ENCODE measurements around the gene SPATA7.

The SPATA7 gene

GRCh38 chr14:88388741-88389282 is 3.4 kb downstream of the SPATA7 start:
- in situ Hi-C loops (cut with HindIII; ENCODE audit: low pct_ligation_motif_present, low pct_unique_long_range_greater_than_20kb, low sequenced_read_pairs): no loop called here
- DNase-seq: no peak

GRCh38 chr14:88392609-88393008 is 7.2 kb downstream of the SPATA7 start:
- no peak for DNase-seq
- in situ Hi-C loops (cut with HindIII; ENCODE audit: low pct_ligation_motif_present, low pct_unique_long_range_greater_than_20kb, low sequenced_read_pairs): no loop called here

- DNase-seq: no peak
- in situ Hi-C loops (cut with HindIII; ENCODE audit: low pct_ligation_motif_present, low pct_unique_long_range_greater_than_20kb, low sequenced_read_pairs): no loop called here
Observed at GRCh38 chr14:88411039-88411438, 25.6 kb downstream of the SPATA7 start.

- DNase-seq: no peak
- in situ Hi-C loops (cut with HindIII; ENCODE audit: low pct_ligation_motif_present, low pct_unique_long_range_greater_than_20kb, low sequenced_read_pairs): no loop called here
Observed at GRCh38 chr14:88417594-88417993, 32.1 kb downstream of the SPATA7 start.

- in situ Hi-C loops (cut with HindIII; ENCODE audit: low pct_ligation_motif_present, low pct_unique_long_range_greater_than_20kb, low sequenced_read_pairs): no loop called here
- no peak for DNase-seq
Observed at GRCh38 chr14:88420187-88420586, 34.7 kb downstream of the SPATA7 start.

- in situ Hi-C loops (cut with HindIII; ENCODE audit: low pct_ligation_motif_present, low pct_unique_long_range_greater_than_20kb, low sequenced_read_pairs): no loop called here
- DNase-seq: no peak
Observed at GRCh38 chr14:88421286-88421685, 35.8 kb downstream of the SPATA7 start.

- in situ Hi-C loops (cut with HindIII; ENCODE audit: low pct_ligation_motif_present, low pct_unique_long_range_greater_than_20kb, low sequenced_read_pairs): no loop called here
- no peak for DNase-seq
Observed at GRCh38 chr14:88422047-88422446, 36.6 kb downstream of the SPATA7 start.

GRCh38 chr14:88422919-88423650 is 37.6 kb downstream of the SPATA7 start:
- in situ Hi-C loops (cut with HindIII; ENCODE audit: low pct_ligation_motif_present, low pct_unique_long_range_greater_than_20kb, low sequenced_read_pairs): no loop called here
- peak; percentile 7 for DNase-seq

- in situ Hi-C loops (cut with HindIII; ENCODE audit: low pct_ligation_motif_present, low pct_unique_long_range_greater_than_20kb, low sequenced_read_pairs): no loop called here
- DNase-seq: no peak
Observed at GRCh38 chr14:88424573-88424972, 39.1 kb downstream of the SPATA7 start.

- in situ Hi-C loops (cut with HindIII; ENCODE audit: low pct_ligation_motif_present, low pct_unique_long_range_greater_than_20kb, low sequenced_read_pairs): no loop called here
Observed at GRCh38 chr14:88426271-88426670, 40.8 kb downstream of the SPATA7 start.

GRCh38 chr14:88430976-88431375 is 45.5 kb downstream of the SPATA7 start:
- no peak for DNase-seq

More at GRCh38 chr14:88426271-88426670, 40.8 kb downstream of the SPATA7 start:
- DNase-seq: no peak

GRCh38 chr14:88437658-88438057 is 52.2 kb downstream of the SPATA7 start:
- no peak for DNase-seq
- in situ Hi-C loops (cut with HindIII; ENCODE audit: low pct_ligation_motif_present, low pct_unique_long_range_greater_than_20kb, low sequenced_read_pairs): no loop called here

More at GRCh38 chr14:88430976-88431375, 45.5 kb downstream of the SPATA7 start:
- in situ Hi-C loops (cut with HindIII; ENCODE audit: low pct_ligation_motif_present, low pct_unique_long_range_greater_than_20kb, low sequenced_read_pairs): no loop called here

- in situ Hi-C loops (cut with HindIII; ENCODE audit: low pct_ligation_motif_present, low pct_unique_long_range_greater_than_20kb, low sequenced_read_pairs): no loop called here
- DNase-seq: no peak
Observed at GRCh38 chr14:88439088-88439487, 53.6 kb downstream of the SPATA7 start.

GRCh38 chr14:88452231-88452630 is 66.8 kb downstream of the SPATA7 start:
- DNase-seq: no peak
- in situ Hi-C loops (cut with HindIII; ENCODE audit: low pct_ligation_motif_present, low pct_unique_long_range_greater_than_20kb, low sequenced_read_pairs): no loop called here

GRCh38 chr14:88454886-88455285 is 69.4 kb downstream of the SPATA7 start:
- DNase-seq: no peak
- in situ Hi-C loops (cut with HindIII; ENCODE audit: low pct_ligation_motif_present, low pct_unique_long_range_greater_than_20kb, low sequenced_read_pairs): no loop called here

GRCh38 chr14:88463318-88463717 is 77.9 kb downstream of the SPATA7 start:
- DNase-seq: peak; percentile 39
- in situ Hi-C loops (cut with HindIII; ENCODE audit: low pct_ligation_motif_present, low pct_unique_long_range_greater_than_20kb, low sequenced_read_pairs): no loop called here

GRCh38 chr14:88468406-88468805 is 82.9 kb downstream of the SPATA7 start:
- no peak for DNase-seq
- in situ Hi-C loops (cut with HindIII; ENCODE audit: low pct_ligation_motif_present, low pct_unique_long_range_greater_than_20kb, low sequenced_read_pairs): no loop called here

GRCh38 chr14:88470542-88471440 is 85.3 kb downstream of the SPATA7 start:
- no peak for DNase-seq
- in situ Hi-C loops (cut with HindIII; ENCODE audit: low pct_ligation_motif_present, low pct_unique_long_range_greater_than_20kb, low sequenced_read_pairs): no loop called here

GRCh38 chr14:88473791-88474190 is 88.3 kb downstream of the SPATA7 start:
- in situ Hi-C loops (cut with HindIII; ENCODE audit: low pct_ligation_motif_present, low pct_unique_long_range_greater_than_20kb, low sequenced_read_pairs): no loop called here
- no peak for DNase-seq

All from ACHN (cell line).